ENCODE data around the gene ARHGAP15.

GRCh38 chr2:143150287-143150686, 21.1 kb downstream of the ARHGAP15 start:
- TF ChIP-seq POLR2A (IDR thresholded peaks at IDR 0.05) (no peak), CTCF (IDR thresholded peaks at IDR 0.05) (no peak)

Measured in suprapubic skin (tissue), 3 donors.